NOMO-1 treated with DMSO at 0.1 percent for 48 hours (cell line): Measurements from ENCODE around the gene CYS1.

ENCODE experiments used
- DNase-seq: peaks from one replicate; lab custom pipeline; 2025; ENCODE audit not compliant: unreplicated experiment; lab: John Stamatoyannopoulos, UW

The CYS1 gene

GRCh38 chr2:10073706-10074105, 6.5 kb downstream of the CYS1 start:
- no peak for DNase-seq

GRCh38 chr2:10072656-10073480, 7.3 kb downstream of the CYS1 start:
- DNase-seq: peak; percentile 82

- no peak for DNase-seq
Observed at GRCh38 chr2:10071595-10071994, 8.6 kb downstream of the CYS1 start.

- no peak for DNase-seq
Observed at GRCh38 chr2:10071176-10071575, 9.0 kb downstream of the CYS1 start.

- no peak for DNase-seq
Observed at GRCh38 chr2:10067881-10068280, 12.3 kb downstream of the CYS1 start.

- no peak for DNase-seq
Observed at GRCh38 chr2:10067330-10067729, 12.9 kb downstream of the CYS1 start.

- DNase-seq: no peak
Observed at GRCh38 chr2:10065773-10066055, 14.5 kb downstream of the CYS1 start.

- DNase-seq: peak; percentile 11
Observed at GRCh38 chr2:10064932-10065772, 15.1 kb downstream of the CYS1 start.

GRCh38 chr2:10063566-10063965, 16.6 kb downstream of the CYS1 start:
- DNase-seq: no peak

GRCh38 chr2:10062931-10063365, 17.3 kb downstream of the CYS1 start:
- DNase-seq: no peak

- no peak for DNase-seq
Observed at GRCh38 chr2:10061221-10061925, 18.8 kb downstream of the CYS1 start.

- no peak for DNase-seq
Observed at GRCh38 chr2:10059552-10060335, 20.5 kb downstream of the CYS1 start.

- no peak for DNase-seq
Observed at GRCh38 chr2:10059016-10059351, 21.2 kb downstream of the CYS1 start.

GRCh38 chr2:10058251-10059015, 21.8 kb downstream of the CYS1 start:
- DNase-seq: no peak

GRCh38 chr2:10057231-10058107, 22.7 kb downstream of the CYS1 start:
- DNase-seq: no peak

- no peak for DNase-seq
Observed at GRCh38 chr2:10056439-10056838, 23.8 kb downstream of the CYS1 start.

GRCh38 chr2:10054976-10055375, 25.2 kb downstream of the CYS1 start:
- no peak for DNase-seq

GRCh38 chr2:10054424-10054823, 25.8 kb downstream of the CYS1 start:
- no peak for DNase-seq

- no peak for DNase-seq
Observed at GRCh38 chr2:10053351-10053750, 26.9 kb downstream of the CYS1 start.
